HG03521 (cell line): ENCODE data around the gene SELENOK.
A peak's percentile ranks its signal among the peaks of the same experiment; 100 is the strongest.
"Not testable (repeated sequence)": the region's sequence is repeated elsewhere in the genome, so short reads cannot be mapped to it uniquely, and the experiment has no call there.

Experiments used
- ATAC-seq: cut with Tn5 transposase; IDR thresholded peaks from one replicate; pipeline ENCODE4 v1.9.1; 2021; ENCODE audit warnings: mild to moderate bottlenecking, moderate library complexity; ENCODE audit not compliant: unreplicated experiment

SELENOK gene

GRCh38 chr3:53891497-53892285, at the start of gene SELENOK:
Gene SELENOK (minus strand): TSS chr3:53891859.
- ATAC-seq: peak; percentile 97

- no peak for ATAC-seq
Observed at GRCh38 chr3:53941184-53941583, 49.5 kb upstream of the SELENOK start.

- ATAC-seq: no peak
Observed at GRCh38 chr3:53940623-53941022, 49.0 kb upstream of the SELENOK start.

GRCh38 chr3:53939813-53940212, 48.2 kb upstream of the SELENOK start:
- ATAC-seq: no peak

GRCh38 chr3:53939086-53939582, 47.5 kb upstream of the SELENOK start:
- ATAC-seq: no peak

GRCh38 chr3:53938645-53939044, 47.0 kb upstream of the SELENOK start:
- ATAC-seq: no peak

GRCh38 chr3:53936347-53936746, 44.7 kb upstream of the SELENOK start:
- no peak for ATAC-seq

GRCh38 chr3:53935283-53935901, 43.7 kb upstream of the SELENOK start:
- no peak for ATAC-seq

GRCh38 chr3:53927208-53927872, 35.7 kb upstream of the SELENOK start:
- not testable (repeated sequence) for ATAC-seq

GRCh38 chr3:53921296-53921695, 29.6 kb upstream of the SELENOK start:
- no peak for ATAC-seq

GRCh38 chr3:53919741-53920140, 28.1 kb upstream of the SELENOK start:
- no peak for ATAC-seq

GRCh38 chr3:53913401-53913800, 21.7 kb upstream of the SELENOK start:
- no peak for ATAC-seq

- no peak for ATAC-seq
Observed at GRCh38 chr3:53902711-53903110, 11.1 kb upstream of the SELENOK start.

GRCh38 chr3:53902067-53902466, 10.4 kb upstream of the SELENOK start:
- ATAC-seq: no peak

- ATAC-seq: no peak
Observed at GRCh38 chr3:53900666-53901331, 9.1 kb upstream of the SELENOK start.

- no peak for ATAC-seq
Observed at GRCh38 chr3:53899750-53900149, 8.1 kb upstream of the SELENOK start.

GRCh38 chr3:53892286-53892637, 603 bp upstream of the SELENOK start:
- no peak for ATAC-seq

- ATAC-seq: no peak
Observed at GRCh38 chr3:53890726-53891475, 758 bp downstream of the SELENOK start.

- ATAC-seq: no peak
Observed at GRCh38 chr3:53888232-53888631, 3.4 kb downstream of the SELENOK start.

- ATAC-seq: no peak
Observed at GRCh38 chr3:53887446-53887845, 4.2 kb downstream of the SELENOK start.

- ATAC-seq: no peak
Observed at GRCh38 chr3:53885239-53885638, 6.4 kb downstream of the SELENOK start.
